Right renal cortex interstitium (tissue), 3 donors: ENCODE results near the gene NAV2. TPM values are rescaled to one million over a fixed set of nuclear protein-coding genes. Genes with fewer than 3 reads are reported as not detected.

Experiments used
- DNase-seq, 3 donors: peaks; one replicate each; pipeline ENCODE4 v3.0.0-alpha.2; 2013; ENCODE audit warnings: low read depth in 3 of 3, low spot score in 2 of 3
- polyA plus RNA-seq, 3 donors: library from polyadenylated mRNA; unstranded; fragments of 120-200 nt; gene quantifications; one replicate each; pipeline ENCODE4 v1.2.1, GENCODE V29; 2013; ENCODE audit not compliant: insufficient read length in 3 of 3

Gene NAV2
- polyA plus RNA-seq, 3 donors, result 32.9 to 38.0 (median 34.6) TPM

- no peak for DNase-seq
These were observed 26.4 kb upstream of the NAV2 start for GRCh38 chr11:19686234-19686633.

GRCh38 chr11:19687392-19687791 is 25.2 kb upstream of the NAV2 start:
- no peak for DNase-seq

GRCh38 chr11:19689281-19690000 is 23.2 kb upstream of the NAV2 start:
- no peak for DNase-seq

GRCh38 chr11:19690885-19691284 is 21.8 kb upstream of the NAV2 start:
- DNase-seq, result no peak

GRCh38 chr11:19691815-19692500 is 20.7 kb upstream of the NAV2 start:
- DNase-seq, result no peak

- DNase-seq, result no peak
These were observed 19.5 kb upstream of the NAV2 start for GRCh38 chr11:19693146-19693545.

GRCh38 chr11:19694796-19695345 is 17.8 kb upstream of the NAV2 start:
- DNase-seq, result no peak

- DNase-seq, result no peak
These were observed 16.6 kb upstream of the NAV2 start for GRCh38 chr11:19696073-19696472.

GRCh38 chr11:19696904-19697303 is 15.7 kb upstream of the NAV2 start:
- DNase-seq, result no peak

GRCh38 chr11:19697721-19698121 is 14.9 kb upstream of the NAV2 start:
- no peak for DNase-seq

GRCh38 chr11:19698493-19699292 is 13.9 kb upstream of the NAV2 start:
- DNase-seq, result no peak

GRCh38 chr11:19701421-19701820 is 11.2 kb upstream of the NAV2 start:
- DNase-seq, result no peak

- DNase-seq, result no peak
These were observed 10.0 kb upstream of the NAV2 start for GRCh38 chr11:19702620-19703019.

- DNase-seq, result no peak
These were observed 9.4 kb upstream of the NAV2 start for GRCh38 chr11:19703211-19703610.

GRCh38 chr11:19704213-19704612 is 8.4 kb upstream of the NAV2 start:
- no peak for DNase-seq

- no peak for DNase-seq
These were observed 6.7 kb upstream of the NAV2 start for GRCh38 chr11:19705936-19706335.

- peak in 2 of 3 donors; percentile 32 to 35 for DNase-seq
These were observed 741 bp upstream of the NAV2 start for GRCh38 chr11:19711911-19712280.

- no peak for DNase-seq
These were observed 772 bp downstream of the NAV2 start for GRCh38 chr11:19713196-19714021.

GRCh38 chr11:19714022-19714386 is 1.4 kb downstream of the NAV2 start:
- no peak for DNase-seq
